Measurements from ENCODE around the gene LTB4R2.
A peak's percentile ranks its signal among the peaks of the same experiment; 100 is the strongest.

Gene LTB4R2

DNA sequence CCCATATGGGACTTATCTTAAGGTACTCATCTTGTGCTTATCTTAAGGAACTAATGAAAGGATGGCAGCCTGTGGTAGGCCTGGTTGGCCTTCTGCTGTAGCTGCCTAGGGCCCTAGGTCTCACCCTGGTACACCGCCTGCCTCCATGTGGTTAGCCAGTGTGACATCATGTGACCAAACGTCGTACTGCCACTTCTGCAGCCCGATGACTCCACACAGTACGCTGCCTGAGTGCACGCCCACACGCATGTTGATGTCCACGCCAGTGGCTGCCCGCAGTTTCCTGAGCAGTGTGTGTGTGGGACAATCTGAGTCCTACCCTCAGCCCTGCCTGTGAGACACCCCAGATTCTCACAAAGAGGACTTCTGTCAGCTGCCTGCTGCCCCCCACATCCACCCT, 19.8 kb downstream of the LTB4R2 start:
- TF ChIP-seq CTCF (IDR thresholded peaks at IDR 0.05; ENCODE audit: borderline replicate concordance, insufficient read depth, low read depth, low read length) = no peak
- no peak overlapping the region for H3K4me3 ChIP-seq (ENCODE audit: low read depth, low read length)

DNA sequence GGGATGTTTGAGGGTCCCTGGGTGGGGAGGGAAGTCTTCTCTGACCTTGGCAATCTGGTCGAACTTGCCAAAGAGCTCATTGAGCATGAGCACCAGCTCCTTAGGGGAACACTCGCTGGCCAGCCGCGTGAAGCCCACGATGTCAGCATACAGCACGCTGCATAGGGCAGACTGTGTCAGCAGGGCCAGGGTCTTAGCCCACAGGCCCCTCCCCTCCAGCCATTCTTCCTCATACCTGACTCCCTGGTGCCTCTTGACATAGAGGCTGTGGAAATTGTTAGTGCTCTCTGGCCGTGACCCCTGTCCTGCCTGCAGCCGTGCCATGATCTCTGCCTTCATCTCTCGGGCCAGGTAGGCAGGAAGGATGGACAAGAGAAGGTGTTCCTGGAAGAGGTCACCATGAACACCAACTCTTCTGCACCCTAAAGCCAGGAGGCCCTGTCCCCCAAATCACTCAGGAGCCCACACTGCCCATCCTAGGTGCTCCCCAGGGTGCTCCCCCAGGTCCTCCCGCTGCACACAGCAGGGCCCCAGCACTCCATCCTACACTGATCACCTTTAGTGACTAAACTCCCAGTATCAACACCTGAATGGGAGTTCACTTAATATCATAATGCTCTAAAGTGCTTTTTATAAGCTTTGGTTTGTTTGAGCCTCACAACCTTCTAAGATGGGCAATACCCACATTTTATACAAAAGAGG, 21.2 kb downstream of the LTB4R2 start:
- no peak for TF ChIP-seq CTCF (IDR thresholded peaks at IDR 0.05; ENCODE audit: borderline replicate concordance, insufficient read depth, low read depth, low read length)
- no peak overlapping the region for H3K4me3 ChIP-seq (ENCODE audit: low read depth, low read length)

GRCh38 chr14:24331731-24332267, 21.9 kb downstream of the LTB4R2 start:
- no peak for TF ChIP-seq CTCF (IDR thresholded peaks at IDR 0.05; ENCODE audit: borderline replicate concordance, insufficient read depth, low read depth, low read length)
- no peak overlapping the region for H3K4me3 ChIP-seq (ENCODE audit: low read depth, low read length)

DNA sequence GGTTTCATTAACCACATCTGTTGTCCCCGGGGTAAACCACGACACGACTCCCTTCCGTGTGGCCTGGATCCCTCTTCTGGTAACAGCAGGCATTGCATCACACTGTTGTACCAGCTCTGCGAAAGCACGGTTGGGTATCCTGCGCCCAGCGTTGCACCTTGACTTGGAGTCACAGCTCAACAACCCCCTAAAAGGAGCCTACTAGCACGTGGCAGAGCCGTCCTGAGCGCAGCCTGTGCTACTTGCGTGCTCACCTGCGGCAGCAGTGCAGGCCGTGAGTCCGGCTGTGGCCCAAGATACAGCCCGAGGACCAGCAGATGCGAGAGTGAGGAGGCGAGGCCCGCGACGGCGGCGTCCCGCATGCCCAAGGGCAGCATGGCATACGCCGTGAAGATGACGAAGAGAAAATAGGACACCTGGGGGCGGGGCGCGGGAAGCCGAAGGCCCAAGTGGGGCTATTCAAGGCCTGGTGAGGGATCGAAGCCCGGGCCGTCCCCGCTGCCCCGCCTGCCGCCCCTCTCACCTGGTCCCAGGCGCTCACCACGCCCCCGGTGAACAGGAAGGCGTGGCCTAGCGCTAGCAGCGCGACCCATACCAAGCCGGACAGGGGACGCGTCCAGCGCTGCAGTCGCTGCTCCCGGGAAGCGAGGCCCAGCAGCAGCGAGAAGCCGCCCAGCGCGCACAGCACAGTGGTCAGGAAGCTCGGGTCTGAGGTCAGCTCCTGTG, 22.5 kb downstream of the LTB4R2 start:
- H3K4me3 ChIP-seq (ENCODE audit: low read depth, low read length) = no peak overlapping the region
- TF ChIP-seq CTCF (IDR thresholded peaks at IDR 0.05; ENCODE audit: borderline replicate concordance, insufficient read depth, low read depth, low read length) = peak; percentile 82

DNA sequence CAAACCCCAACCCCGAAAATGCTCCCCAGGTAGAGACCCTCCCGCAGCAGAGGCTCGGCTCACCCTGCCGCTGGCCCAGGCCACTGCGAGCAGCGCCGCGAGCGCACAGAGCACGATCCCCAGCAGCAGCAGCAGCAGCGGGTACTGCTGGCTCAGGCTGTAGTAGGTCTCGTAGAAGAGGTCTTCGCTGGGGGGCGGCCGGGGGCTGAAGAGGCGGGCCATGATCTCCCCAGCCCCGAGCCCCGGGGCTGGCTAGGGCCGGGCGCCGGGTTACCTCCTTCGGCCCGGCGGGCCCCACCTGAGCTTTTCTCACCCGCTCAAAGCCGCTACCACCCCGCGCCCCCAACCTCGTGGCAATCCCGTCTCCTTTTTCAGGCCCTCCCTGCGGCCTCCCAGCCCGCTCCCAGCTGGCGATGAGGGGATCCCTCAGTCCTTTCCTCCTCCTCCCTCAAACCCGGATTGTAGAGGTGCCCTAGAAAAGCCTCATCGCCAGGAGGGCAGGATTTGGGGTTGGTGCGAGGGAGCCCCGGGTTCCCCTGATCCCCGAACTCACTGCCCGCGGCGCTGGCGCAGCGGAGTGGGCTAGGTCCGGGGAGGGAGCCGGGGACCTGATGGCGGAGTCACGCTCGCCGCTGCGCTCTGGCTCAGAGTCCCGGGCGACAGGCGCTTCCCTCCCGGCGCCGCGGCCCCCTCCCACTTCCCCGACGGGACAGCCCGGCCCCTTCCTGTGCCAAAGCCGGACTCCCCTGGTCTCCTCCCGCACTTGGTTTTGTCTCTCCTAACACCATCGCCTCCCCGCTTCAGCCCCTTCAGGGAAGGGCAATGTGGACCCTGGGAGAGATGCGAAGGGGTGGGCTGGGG, 24.7 kb downstream of the LTB4R2 start, which contains the start of gene ADCY4:
Gene ADCY4 (minus strand): TSS at position 641 of the 861 bp plus-strand sequence. CDS start 419 bp downstream, at position 222.
- no peak for TF ChIP-seq CTCF (IDR thresholded peaks at IDR 0.05; ENCODE audit: borderline replicate concordance, insufficient read depth, low read depth, low read length)
- H3K4me3 ChIP-seq (ENCODE audit: low read depth, low read length) = no peak within 1 kb of the TSS

DNA sequence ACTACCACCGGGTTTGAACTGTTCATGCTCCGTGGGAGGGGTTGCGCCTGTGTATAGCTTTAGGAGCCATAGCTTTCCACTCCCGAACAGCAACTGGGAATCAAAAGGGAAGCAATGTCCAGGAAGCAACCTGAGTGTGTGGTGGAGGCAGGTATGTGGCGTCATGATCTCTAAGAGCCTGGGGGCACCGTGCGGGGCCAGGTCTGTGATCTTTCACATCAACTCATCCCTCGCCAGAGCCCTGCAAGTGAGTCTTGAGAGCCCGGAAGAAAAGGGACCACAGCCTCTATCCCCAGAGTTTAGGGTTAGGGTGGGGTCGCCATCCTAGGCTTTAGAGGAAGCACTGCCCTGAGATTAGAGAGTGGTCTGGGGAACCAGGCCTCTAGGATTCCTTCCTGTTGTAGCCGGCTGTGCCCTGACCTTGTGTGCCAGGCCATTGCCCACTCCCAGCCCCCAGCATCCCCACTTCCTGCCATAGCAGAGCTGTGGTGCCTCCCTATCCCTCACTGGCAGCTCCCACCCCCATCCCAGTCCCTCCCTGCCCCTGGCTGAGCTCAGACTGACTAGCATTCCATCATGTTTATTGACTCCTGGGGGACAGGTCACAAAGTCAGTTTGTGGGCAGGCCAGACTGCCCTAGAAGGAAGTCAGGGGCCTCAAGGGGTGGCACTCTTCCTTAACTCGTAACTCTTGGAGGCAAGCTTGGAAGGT, 25.7 kb downstream of the LTB4R2 start:
- no peak overlapping the region for H3K4me3 ChIP-seq (ENCODE audit: low read depth, low read length)
- no peak for TF ChIP-seq CTCF (IDR thresholded peaks at IDR 0.05; ENCODE audit: borderline replicate concordance, insufficient read depth, low read depth, low read length)
